SU-DHL-6 (cell line): Measurements from ENCODE around the gene JKAMP.
"Not testable (repeated sequence)": the region's sequence is repeated elsewhere in the genome, so short reads cannot be mapped to it uniquely, and the experiment has no call there.

Experiments
- H2AFZ ChIP-seq: fragments of 200-600 bp; sonication (generic); 2 replicates; pipeline ENCODE4 v1.6.1; 2014; ENCODE audit warnings: low read depth, mild to moderate bottlenecking, moderate library complexity, mixed read lengths, antibody characterized with exemption, low read length; ENCODE audit not compliant: severe bottlenecking
- H3F3A ChIP-seq: fragments of 200-600 bp; shearing (Covaris generic); 2 replicates; pipeline ENCODE4 v1.6.0; 2016; ENCODE audit warnings: antibody characterized with exemption, mild to moderate bottlenecking; ENCODE audit not compliant: insufficient read depth
- H3K27ac ChIP-seq: fragments of 200-600 bp; sonication (generic); 2 replicates; pipeline ENCODE4 v1.5.1; 2016; ENCODE audit warnings: low read depth, mild to moderate bottlenecking, low read length, moderate library complexity, mixed read lengths
- H3K27me3 ChIP-seq: fragments of 200-600 bp; sonication (generic), shearing (Covaris generic); 2 replicates; pipeline ENCODE4 v1.6.0; 2014; ENCODE audit warnings: mild to moderate bottlenecking, low read length
- H3K36me3 ChIP-seq: fragments of 200-600 bp; sonication (generic); 2 replicates; pipeline ENCODE4 v1.6.1; 2014; ENCODE audit warnings: mild to moderate bottlenecking, low read length, mixed read lengths
- H3K4me2 ChIP-seq: fragments of 300-600, 200-600 bp; shearing (Covaris generic), sonication (generic); 2 replicates; pipeline ENCODE4 v1.6.0; 2014; ENCODE audit warnings: low read length, low read depth, mild to moderate bottlenecking; ENCODE audit not compliant: poor library complexity, severe bottlenecking
- H3K4me3 ChIP-seq: fragments of 200-600 bp; sonication (generic); 2 replicates; pipeline ENCODE4 v1.5.1; 2014; ENCODE audit warnings: antibody characterized with exemption, low read length, mild to moderate bottlenecking, mixed read lengths; ENCODE audit not compliant: insufficient read depth, poor library complexity, severe bottlenecking
- H3K79me2 ChIP-seq: fragments of 200-600 bp; sonication (generic); 2 replicates; pipeline ENCODE4 v1.6.1; 2014; ENCODE audit warnings: mild to moderate bottlenecking, low read length, moderate library complexity; ENCODE audit not compliant: insufficient read depth
- H3K9ac ChIP-seq: fragments of 200-600 bp; sonication (generic); 2 replicates; pipeline ENCODE4 v1.7.0; 2014; ENCODE audit warnings: mild to moderate bottlenecking, low read length
- H3K9me2 ChIP-seq: fragments of 200-600 bp; sonication (generic); replicated peaks from 2 replicates; pipeline ENCODE4 v1.6.1; 2014; ENCODE audit warnings: low read length; ENCODE audit not compliant: insufficient read depth
- H3K9me3 ChIP-seq: fragments of 200-600 bp; sonication (generic); 2 replicates; pipeline ENCODE4 v1.6.1; 2014; ENCODE audit warnings: low read length, mixed read lengths; ENCODE audit not compliant: insufficient read depth
- H4K20me1 ChIP-seq: fragments of 200-600 bp; sonication (generic); 2 replicates; pipeline ENCODE4 v1.6.1; 2014; ENCODE audit warnings: low read depth, mild to moderate bottlenecking, antibody characterized with exemption, low read length, moderate library complexity, mixed read lengths
- EZH2phosphoT487 ChIP-seq: fragments of 200-600 bp; sonication (generic), shearing (Covaris generic); conservative IDR thresholded peaks from 2 replicates; pipeline ENCODE4 v1.6.1; 2018; ENCODE audit warnings: mild to moderate bottlenecking, antibody characterized with exemption, low read length, moderate library complexity, mixed read lengths
- TF ChIP-seq, protein P1 (sequence below): fragments of 200-600 bp; sonication (generic); IDR thresholded peaks from one replicate; pipeline ENCODE4 v1.5.1; 2017; ENCODE audit warnings: antibody characterized with exemption, mild to moderate bottlenecking, low read length, moderate library complexity; ENCODE audit not compliant: insufficient read depth, poor library complexity, severe bottlenecking

JKAMP gene

DNA sequence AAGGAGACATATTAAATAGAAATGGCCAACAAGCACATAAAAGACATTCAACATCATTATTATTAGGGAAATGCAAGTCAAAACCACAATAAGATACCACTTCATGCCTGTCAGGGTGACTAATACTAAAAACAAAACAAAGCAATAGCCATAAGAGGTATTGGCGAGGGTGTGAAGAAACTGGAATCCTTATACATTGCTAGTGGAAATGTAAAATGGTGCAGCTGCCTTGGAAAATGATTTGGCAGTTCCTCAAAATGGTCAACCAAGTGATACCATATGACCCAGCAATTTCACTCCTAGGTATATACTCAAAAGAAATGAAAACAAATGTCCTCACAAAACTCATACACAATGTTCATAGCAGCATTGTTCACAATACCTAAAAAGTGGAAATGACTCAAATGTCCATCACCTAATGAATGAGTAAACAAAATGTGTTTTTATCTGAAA, 46.1 kb upstream of the JKAMP start:
- Histone ChIP-seq H4K20me1 (no peaks in the 10 kb centered on the region), H3K36me3 (no peaks in the 10 kb centered on the region), H3K4me2 (no peak overlapping the region), H3K79me2 (no peaks in the 10 kb centered on the region), H3K27ac (no peak overlapping the region), H3K9me2 (no peaks in the 10 kb centered on the region), H3K9ac (no peak overlapping the region), H3K9me3 (no peaks in the 10 kb centered on the region), H3K4me3 (no peak overlapping the region), H2AFZ (no peak overlapping the region), H3F3A (peaks cover 2% of the 10 kb centered on the region; the same call in 1 of the 2 replicates), H3K27me3 (no peaks in the 10 kb centered on the region)
- TF ChIP-seq, protein P1, sequence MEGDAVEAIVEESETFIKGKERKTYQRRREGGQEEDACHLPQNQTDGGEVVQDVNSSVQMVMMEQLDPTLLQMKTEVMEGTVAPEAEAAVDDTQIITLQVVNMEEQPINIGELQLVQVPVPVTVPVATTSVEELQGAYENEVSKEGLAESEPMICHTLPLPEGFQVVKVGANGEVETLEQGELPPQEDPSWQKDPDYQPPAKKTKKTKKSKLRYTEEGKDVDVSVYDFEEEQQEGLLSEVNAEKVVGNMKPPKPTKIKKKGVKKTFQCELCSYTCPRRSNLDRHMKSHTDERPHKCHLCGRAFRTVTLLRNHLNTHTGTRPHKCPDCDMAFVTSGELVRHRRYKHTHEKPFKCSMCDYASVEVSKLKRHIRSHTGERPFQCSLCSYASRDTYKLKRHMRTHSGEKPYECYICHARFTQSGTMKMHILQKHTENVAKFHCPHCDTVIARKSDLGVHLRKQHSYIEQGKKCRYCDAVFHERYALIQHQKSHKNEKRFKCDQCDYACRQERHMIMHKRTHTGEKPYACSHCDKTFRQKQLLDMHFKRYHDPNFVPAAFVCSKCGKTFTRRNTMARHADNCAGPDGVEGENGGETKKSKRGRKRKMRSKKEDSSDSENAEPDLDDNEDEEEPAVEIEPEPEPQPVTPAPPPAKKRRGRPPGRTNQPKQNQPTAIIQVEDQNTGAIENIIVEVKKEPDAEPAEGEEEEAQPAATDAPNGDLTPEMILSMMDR, result no peak
- no peak for TF ChIP-seq EZH2phosphoT487

- H3K36me3 ChIP-seq, result no peaks in the 10 kb centered on the region
- peaks cover 2% of the 10 kb centered on the region; the same call in 1 of the 2 replicates for H3F3A ChIP-seq
- H3K27ac ChIP-seq, result no peak overlapping the region
- H2AFZ ChIP-seq, result no peak overlapping the region
- H3K79me2 ChIP-seq, result no peaks in the 10 kb centered on the region
- TF ChIP-seq EZH2phosphoT487, result no peak
- TF ChIP-seq, protein P1, result no peak
- H3K4me2 ChIP-seq, result no peak overlapping the region
- no peaks in the 10 kb centered on the region for H3K9me3 ChIP-seq
- no peaks in the 10 kb centered on the region for H3K9me2 ChIP-seq
- no peak overlapping the region for H3K9ac ChIP-seq
- no peaks in the 10 kb centered on the region for H4K20me1 ChIP-seq
- no peaks in the 10 kb centered on the region for H3K27me3 ChIP-seq
- H3K4me3 ChIP-seq, result no peak overlapping the region
Measured at GRCh38 chr14:59439256-59439965, 44.9 kb upstream of the JKAMP start.

- H3K79me2 ChIP-seq, H3K36me3 ChIP-seq, H3K9ac ChIP-seq, H2AFZ ChIP-seq, H3K9me3 ChIP-seq, H4K20me1 ChIP-seq, H3K4me3 ChIP-seq, H3F3A ChIP-seq, H3K4me2 ChIP-seq, H3K27ac ChIP-seq, H3K27me3 ChIP-seq, H3K9me2 ChIP-seq: not testable (repeated sequence)
Measured at GRCh38 chr14:59448673-59449072, 35.6 kb upstream of the JKAMP start.

DNA sequence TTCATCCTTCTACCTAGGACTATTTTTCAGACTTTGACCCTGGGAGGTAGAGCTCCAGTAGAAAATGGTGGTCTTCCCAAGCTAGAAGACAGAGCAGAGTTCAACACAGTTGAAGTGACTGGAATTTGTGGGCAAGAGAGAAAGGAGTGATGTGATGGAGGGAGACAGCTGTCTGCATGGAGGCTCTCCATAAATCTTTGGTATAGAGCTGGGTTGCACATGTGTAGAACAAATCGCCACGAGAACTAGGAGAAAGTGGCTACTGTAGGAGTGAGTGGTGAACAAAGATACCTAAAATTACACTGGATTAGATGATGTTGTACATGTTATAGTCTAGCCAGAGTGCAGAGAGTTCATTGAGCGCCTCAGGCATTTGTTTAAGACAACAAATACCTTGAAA, 33.6 kb upstream of the JKAMP start:
- no peaks in the 10 kb centered on the region for H3K9me2 ChIP-seq

More for the DNA sequence above, 33.6 kb upstream of the JKAMP start:
- no peaks in the 10 kb centered on the region for H3K9me3 ChIP-seq
- peaks cover 3% of the 10 kb centered on the region; the same call in 1 of the 2 replicates for H3K36me3 ChIP-seq
- H3K27me3 ChIP-seq, result no peaks in the 10 kb centered on the region
- no peaks in the 10 kb centered on the region for H3K79me2 ChIP-seq
- H2AFZ ChIP-seq, result no peak overlapping the region
- no peak overlapping the region for H3K27ac ChIP-seq
- no peaks in the 10 kb centered on the region for H3F3A ChIP-seq
- H3K4me3 ChIP-seq, result no peak overlapping the region
- H3K9ac ChIP-seq, result no peak overlapping the region
- H3K4me2 ChIP-seq, result no peak overlapping the region
- H4K20me1 ChIP-seq, result no peaks in the 10 kb centered on the region
- no peak for TF ChIP-seq EZH2phosphoT487
- TF ChIP-seq, protein P1, result no peak
